Stimulated activated CD8-positive, alpha-beta memory T cell treated with anti-CD3 and anti-CD28 coated beads, Interleukin-7, amount 100 ng/mL, for 1 hour (primary cell): ENCODE results near the gene NR0B2.
"Not testable (repeated sequence)": the region's sequence is repeated elsewhere in the genome, so short reads cannot be mapped to it uniquely, and the experiment has no call there.

Experiments
- DNase-seq, 2 donors: peaks; one replicate each; pipeline ENCODE4 v3.0.0-alpha.2; 2020; ENCODE audit warnings: low read depth in 2 of 2

Gene NR0B2, protein sequence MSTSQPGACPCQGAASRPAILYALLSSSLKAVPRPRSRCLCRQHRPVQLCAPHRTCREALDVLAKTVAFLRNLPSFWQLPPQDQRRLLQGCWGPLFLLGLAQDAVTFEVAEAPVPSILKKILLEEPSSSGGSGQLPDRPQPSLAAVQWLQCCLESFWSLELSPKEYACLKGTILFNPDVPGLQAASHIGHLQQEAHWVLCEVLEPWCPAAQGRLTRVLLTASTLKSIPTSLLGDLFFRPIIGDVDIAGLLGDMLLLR

DNA sequence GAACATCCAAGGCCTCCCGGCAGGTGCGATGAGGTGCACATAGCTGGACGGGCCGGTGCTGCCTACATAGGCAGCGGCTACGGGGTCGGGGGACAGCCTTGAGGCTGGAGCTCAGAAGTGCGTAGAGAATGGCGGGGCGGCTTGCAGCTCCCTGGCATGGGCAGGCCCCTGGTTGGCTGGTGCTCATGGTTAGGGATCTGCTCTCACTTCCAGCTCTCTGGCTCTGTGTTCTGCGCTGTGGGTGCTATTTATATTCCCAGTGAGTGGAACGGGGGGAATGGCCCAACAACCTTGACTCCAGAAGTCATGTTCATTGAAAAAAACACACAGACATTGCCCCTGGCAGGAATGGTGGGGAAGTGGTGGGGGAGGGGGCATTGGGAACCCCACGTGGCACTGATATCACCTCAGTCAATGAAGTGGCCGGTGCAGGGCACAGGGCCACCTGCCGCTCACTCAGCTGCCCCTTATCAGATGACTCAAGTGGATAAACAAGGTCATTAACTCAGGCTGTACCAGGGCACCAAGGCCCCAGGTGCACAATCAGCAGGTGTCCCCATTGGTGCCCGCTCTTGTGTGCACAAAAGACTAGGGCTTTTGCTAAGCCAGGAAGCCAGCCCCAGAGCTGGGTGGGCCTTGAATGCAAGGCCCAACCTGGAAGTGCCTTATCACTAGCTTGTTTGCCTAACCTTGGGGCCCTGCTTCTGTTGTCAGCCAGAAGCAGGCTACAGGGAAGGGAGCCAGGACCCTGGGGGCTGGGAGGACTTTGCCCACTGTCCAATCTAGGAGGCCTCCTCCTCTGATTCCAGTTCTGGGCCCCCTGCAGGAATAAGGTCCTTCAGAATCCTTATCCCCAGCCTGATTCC, at the start of gene NR0B2:
TSS of gene NR0B2 (minus strand) at position 222 of the 866 bp plus-strand sequence. CDS start at position 187, 35 bp downstream.
- no peak for DNase-seq

DNA sequence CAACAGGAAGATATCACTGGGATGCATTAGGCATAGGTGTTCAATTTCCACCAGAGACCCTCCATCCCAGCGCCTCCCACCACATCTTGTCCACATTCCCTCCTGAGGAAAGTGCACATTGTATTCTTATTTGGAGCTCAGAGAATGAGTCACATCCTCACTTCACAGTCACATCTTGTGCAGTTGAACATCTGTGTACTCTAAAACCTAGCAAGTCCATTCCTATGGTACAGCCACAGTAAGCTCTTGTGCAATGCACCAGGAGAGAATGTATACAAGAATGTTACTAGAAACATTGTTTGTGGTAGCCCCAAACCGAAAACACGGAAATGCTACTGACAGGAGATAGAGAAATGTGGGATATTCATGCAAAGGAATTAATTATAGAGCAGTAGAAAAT, 48.1 kb upstream of the NR0B2 start:
- no peak for DNase-seq

DNA sequence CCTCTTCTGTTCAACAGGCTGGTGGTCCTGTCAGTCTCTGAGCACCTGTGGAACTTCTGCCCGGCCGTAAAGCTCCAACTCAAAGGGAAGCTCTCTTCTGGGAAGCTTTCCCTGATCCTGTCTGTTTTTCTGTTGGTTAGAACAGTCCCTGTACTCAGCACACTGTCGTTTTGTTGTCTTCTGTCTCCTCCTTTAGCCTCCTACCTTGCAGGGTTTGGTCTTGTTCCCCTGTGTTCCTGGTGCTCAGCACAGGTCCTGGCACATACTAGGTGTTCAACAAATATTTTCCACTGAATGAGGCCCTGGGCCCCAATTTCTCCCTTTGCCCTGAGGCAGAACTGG, 46.8 kb upstream of the NR0B2 start:
- DNase-seq = no peak

DNA sequence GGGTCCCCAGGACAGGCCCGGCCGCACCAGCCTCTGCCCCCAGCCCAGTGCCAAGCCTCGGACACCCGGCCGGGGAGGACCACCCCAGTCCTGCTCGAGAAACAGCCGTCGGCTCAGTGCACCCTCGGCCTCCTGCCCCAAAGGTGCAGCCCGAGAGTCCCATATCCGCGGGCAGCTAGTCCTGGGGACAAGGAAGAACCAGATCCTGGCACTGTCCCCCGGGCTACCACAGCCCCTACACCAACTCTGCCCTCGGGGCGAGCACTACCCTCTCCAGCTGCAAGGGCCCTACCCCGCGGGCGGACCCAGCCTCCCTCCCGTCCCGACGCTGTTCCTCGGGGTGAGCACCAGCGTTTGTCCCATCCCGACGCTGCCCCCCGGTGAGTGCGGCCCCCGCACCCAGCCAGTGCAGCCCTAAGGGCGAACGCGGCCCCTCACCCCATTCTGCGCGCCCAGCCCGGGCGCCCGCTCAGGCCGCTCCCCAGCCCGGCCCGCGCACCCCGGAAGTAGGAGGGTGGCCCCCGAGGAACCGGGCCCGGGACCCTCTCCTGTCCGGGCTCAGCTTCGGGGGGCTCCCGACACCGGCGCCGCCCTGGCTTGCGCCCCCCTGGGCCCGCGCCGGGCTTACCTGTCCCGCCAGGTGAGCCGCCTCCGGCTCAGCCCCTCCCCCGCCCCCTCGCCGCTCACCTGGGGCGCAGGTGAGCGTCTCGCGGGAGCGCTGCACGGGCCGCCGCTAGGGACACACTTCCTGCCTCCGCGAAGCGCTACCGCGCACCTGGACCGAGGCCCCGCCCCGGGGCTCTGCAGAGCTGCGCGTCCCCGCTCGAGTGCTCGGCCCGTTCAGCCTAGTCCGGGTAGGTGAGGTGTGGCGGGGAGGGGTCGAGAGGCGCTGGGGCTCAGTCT, 46.2 kb upstream of the NR0B2 start, which contains the start of gene KDF1:
TSS of gene KDF1 (minus strand) at position 747 of the 903 bp plus-strand sequence. CDS start 8,088 bp downstream, outside the sequence.
- peak in 1 of 2 donors; percentile 13 for DNase-seq

DNA sequence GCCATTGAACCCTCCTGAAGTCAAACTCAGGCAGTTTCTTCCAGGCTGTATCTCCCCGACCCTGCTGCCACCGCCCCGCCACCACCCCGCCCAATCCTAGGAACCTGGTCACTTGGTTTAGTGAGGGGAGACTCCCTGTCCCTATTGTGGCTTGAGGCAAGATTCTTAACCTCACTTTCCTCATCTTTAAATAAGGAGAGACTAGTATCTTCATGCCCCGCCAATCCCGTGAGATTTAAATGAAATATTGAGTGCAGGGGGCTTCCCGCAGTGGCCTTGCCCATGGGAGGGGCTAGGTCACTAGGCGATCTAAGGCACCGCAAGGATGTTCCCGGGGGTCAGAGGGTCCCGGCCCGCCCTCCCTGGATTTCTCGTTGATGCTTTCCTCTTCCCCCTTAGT, 45.5 kb upstream of the NR0B2 start:
- no peak for DNase-seq

DNA sequence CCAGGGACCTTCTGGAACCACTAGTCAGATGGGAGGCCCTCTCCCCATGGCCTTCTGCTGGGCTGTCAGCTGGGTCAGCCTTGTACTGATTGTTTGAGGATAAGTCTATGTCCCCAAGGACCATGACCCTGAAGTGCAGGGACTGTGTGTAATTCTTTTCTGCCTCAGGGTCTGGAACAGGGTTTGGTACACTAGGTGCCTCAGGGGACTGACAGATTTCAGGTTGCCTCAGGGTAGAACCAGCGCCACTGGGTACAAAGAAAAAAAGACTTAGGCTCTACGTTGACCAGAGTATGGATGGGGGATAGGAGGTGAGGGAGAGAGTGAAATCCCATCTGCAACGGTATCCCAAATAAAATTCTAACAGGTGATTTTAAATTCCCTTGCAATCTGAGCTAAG, 43.5 kb upstream of the NR0B2 start:
- no peak for DNase-seq

DNA sequence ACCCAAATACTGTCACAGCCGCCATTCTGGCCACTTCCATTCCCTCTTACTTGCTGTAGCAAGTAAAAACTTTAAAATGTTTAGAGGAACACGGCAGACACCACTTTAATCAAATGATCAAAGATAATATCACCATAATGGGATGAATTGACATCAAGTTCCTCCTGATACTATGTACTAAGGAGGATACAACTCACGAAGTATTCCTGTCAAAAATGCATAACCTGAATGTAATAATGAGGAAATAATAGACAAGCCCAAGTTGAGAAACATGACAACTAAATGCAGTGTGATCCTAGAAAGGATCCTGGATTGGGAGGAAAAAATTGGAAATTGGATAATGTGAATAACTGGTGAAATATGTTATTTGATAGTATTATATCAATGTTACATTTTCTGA, 42.5 kb upstream of the NR0B2 start:
- DNase-seq = no peak

DNA sequence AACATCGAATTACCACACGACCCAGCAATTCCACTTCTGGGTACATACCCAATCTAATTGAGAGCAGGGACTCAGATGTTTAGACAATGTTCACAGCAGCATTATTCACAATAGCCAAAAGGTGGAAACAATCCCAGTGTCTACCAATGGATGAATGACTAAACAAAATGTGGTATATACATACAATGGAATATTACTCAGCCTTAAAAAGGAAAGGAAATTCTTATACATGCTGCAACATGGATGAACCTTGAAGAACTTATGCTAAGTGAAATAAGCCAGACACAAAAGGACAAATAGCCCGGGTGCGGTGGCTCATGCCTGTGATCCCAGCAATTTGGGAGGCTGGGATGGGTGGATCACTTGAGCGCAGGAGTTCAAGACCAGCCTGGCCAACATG, 39.6 kb upstream of the NR0B2 start:
- DNase-seq = no peak

DNA sequence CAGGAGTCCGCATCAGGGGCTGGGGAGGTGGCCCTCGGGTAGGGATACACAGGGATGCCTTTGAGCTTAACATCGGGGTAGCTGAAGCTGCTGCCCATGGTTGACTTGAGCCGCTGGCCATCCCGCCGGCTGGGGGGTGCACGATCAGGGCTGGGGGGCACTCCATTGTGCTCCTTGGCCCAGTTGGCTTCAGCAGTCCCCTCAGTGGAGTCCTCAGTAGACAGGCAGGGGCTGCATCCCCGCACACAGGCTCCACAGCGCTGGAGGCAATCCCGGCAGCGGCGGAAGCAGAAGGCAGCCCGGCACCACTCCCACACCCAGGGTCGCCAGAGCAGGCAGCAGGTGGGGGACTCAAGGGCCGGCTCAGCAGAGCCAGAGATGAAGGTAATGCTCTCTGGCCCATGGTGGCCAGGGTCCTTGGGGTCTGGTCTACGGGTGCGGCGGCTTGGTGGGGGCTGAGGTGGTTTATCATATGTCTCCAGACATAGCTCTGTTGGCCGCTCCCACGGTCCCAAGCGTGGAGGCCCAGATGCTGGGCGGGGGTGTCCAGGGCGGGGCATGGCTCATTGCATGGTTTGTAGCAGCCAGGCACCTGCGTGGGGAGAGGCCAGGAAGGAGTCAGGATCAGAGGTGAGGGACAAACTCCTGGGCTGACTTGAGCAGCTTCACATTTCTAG, 38.2 kb upstream of the NR0B2 start:
- no peak for DNase-seq

DNA sequence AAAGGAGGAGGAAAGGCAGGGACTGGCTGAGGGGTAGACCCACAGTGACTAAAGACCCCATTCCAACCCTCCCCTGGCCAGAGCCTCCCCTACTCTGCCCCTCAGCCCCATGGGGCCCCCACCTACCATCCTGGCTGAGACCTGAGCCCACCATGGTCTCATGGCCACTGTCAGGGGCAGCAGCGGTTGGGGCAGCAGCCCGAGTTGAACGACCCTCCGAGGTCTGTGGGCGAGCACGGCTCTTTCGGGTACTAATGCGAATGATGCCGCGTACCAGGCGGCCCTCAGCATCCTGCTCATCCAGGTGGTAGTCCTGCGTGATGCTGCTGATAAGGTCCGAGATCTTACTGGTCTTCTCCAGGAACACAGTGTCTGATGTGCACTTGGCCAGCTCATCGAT, 37.4 kb upstream of the NR0B2 start:
- DNase-seq = no peak

DNA sequence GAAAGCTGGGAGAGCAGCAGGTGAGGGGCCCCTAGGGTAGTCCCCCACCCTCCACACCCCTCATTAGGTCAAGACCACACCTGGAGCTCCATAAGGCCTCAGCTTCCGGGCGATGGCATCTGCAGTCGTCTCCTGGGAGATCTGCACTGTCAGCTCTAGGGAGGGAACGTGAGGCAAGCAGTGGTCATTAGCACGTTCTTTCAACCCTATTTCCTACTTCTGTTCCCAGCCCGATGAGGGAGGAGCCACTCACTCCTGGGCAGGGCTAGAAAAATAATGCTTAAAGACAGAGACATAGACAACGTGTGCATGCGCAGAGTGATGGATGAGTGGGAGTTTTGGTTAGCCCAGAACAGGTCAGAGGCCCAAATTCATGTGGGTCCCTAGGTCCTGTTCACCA, 36.8 kb upstream of the NR0B2 start:
- no peak for DNase-seq

DNA sequence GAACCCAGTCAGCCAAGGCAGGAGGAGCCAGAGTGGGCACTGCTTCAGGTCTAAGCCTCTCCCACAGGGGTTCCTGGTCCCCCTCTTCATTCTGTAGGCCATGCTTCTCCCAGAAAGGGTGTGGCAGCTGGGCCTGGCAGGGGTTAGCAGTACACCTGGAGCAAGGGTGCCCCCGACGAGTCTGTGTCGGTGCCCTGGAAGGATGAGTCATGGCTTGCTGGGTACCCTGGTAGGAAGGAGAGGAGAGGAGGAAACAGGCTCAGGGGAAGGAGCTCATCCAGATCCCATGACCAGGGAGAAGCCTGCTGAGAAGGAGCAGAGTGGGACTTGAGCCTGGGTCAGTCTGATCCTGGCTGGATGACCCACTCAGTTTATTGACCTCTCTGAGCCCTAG, 36.1 kb upstream of the NR0B2 start:
- no peak for DNase-seq

DNA sequence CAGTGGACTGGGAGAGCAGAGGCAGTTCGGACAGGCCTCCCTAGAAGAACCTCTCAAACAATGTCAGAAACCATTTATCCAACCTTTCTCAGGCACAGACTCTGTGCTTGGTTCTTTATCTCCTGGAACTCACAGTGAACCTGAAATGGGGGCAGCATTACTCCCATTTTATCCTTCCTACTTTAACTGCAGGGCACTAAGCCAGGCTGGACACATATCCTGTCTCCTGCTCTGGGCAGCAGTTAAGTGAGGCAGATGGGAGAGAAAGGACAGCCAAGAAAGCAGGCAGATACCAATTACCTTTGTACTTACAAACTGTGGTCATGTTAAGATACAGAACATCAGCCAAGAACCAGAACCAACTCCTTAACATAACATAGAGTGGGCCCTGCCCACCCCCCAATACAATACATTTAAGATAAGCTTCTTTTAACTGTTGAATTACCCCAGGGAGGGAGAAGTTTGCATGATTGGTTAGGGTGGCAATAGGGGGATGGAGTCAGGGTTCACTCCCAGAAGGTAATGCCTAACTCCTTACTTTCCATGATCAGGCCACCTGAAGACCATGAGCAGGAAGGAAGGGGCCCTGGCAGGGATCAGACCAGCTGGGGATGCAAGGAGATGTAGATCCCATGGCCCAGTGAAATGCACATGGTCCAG, 35.6 kb upstream of the NR0B2 start:
- no peak for DNase-seq

DNA sequence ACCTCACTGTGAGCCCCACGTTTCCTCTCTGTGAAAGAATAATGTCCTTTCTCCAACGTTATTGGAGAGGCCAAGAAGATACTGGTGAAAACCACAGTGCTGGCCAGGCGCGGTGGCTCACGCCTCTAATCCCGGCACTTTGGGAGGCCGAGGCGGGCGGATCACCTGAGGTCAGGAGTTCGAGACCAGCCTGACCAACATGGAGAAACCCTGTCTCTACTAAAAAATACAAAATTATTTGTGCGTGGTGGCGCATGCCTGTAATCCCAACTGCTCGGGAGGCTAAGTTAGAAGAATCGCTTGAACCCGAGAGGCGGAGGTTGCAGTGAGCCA, 34.9 kb upstream of the NR0B2 start:
- DNase-seq = not testable (repeated sequence)

DNA sequence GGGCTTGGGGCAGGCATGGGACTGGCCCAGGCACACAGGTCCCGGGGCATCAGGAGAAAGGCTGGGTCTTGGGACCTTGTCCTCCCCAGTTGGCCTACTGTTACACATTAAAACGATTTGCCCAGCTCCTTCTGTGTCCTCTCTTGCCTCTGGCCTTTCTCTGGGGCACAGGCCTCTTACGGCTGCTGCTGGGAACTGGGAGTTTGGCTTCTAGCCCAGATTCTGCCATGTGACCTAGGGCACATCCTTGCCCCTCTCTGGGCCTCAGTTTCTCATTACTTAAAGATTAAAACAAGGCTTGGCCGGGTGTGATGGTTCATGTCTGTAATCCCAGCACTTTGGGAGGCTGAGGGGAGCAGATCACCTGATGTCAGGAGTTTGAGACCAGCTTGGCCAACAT, 32.5 kb upstream of the NR0B2 start:
- DNase-seq = no peak

DNA sequence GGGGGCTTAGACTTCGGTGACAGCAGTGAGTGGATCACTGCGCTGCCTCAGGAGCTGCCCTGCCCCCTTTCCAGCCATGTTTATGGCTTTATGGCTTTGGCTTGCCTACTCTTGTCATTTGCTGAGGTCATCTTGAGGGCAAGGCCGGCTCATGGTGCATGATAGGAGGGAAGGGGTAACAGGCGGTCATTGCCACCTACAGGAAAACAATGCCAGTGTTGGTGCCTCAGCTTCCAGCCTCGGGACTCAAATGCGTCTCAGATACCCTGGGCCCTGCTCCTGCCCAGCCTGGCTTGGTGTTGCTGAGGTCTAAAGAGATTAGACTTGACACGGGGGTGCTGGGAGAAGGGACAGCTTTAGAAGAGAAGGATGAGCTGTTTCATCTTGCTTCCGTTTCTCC, 32.0 kb upstream of the NR0B2 start:
- DNase-seq = no peak

DNA sequence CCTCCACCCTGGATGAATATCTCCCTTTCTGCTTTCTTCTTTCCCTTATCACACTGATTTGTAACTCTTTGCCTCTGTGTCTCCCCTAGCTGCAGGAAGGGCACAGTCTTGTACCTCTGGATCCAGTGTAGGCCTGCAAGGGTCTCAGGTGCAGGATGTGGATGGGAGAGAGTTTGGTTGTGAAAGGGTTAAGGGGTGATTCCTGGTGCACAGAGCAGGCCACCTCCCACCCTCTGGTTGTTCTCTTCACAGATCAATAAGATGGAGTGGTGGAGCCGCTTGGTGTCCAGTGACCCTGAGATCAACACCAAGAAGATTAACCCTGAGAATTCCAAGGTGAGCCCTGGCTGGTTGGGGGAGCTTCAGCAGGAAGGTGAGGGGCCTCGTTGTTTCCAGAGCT, 31.4 kb upstream of the NR0B2 start:
- DNase-seq = no peak

DNA sequence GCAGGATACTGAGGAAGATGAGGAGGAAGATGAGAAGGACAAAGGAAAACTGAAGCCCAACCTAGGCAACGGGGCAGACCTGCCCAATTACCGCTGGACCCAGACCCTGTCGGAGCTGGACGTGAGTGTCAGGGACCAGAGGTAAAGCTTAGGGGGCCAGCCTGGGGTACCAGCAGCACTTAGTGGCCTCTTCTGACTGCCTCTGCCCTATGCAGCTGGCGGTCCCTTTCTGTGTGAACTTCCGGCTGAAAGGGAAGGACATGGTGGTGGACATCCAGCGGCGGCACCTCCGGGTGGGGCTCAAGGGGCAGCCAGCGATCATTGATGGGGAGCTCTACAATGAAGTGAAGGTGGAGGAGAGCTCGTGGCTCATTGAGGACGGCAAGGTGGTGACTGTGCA, 28.9 kb upstream of the NR0B2 start:
- DNase-seq = no peak

DNA sequence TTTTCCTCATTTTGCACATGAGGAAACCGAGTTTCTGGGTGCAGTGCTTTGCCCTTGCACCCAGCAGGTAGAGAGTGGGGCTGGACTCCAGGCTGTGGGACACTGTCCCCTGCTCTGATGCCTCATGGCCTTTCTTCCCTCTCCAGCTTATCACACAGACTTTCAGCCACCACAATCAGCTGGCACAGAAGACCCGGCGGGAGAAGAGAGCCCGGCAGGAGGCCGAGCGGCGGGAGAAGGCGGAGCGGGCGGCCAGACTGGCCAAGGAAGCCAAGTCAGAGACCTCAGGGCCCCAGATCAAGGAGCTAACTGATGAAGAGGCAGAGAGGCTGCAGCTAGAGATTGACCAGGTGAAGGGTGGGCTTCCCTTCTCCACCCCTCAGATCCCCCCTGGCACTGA, 27.5 kb upstream of the NR0B2 start:
- DNase-seq = no peak

DNA sequence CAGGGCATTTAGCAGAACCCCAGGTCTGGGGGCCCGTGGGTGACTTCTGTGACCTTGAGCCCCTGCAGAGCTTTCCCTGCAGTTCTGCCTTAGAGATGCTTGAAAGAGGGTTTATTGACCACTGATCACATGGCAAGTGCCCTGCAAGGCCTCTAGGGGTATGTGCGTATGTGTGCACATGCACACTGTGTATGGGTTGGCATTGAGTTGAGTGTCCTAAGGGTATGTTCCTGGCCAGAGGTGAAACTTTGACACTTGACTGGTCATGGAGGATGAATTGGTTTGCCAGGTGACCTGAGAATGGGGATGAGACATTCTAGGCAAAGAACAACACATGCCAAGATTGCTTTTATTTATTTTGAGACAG, 24.9 kb upstream of the NR0B2 start:
- no peak for DNase-seq

DNA sequence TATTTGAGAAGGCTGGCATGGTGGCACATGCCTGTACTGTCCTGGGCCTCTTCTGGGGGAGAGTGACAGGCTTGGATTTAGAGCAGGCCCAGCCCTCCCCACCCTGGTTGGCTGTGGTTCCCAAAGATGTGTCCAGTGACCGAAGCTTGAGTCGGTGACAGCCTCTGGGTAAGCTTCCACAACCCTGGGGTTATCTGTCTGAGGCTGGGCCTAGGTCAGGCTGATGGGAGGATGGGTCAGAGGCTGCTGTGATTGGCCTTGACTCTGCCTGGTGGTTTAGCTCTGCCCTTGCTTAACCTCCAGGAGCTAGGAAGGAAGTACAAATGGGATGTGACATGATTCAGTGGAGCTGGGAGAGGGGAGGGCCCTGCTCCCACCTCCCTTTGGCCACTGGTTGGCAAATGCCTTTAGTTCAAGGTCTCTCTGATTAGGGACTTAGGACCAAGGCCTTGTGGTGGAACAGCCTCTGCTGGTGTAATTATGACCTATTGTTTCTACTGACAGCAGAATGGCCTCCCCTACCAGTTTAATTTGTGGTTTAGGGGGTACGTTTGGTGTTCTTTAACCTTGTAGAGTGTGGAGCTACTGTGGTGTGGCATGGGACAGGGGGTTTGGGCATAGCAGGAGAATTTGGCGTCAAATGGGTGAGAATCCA, 24.4 kb upstream of the NR0B2 start:
- DNase-seq = no peak
